GM12874 (cell line): ENCODE results near the gene STMN3.

ENCODE experiments used
- CTCF ChIP-seq: IDR thresholded peaks from 2 replicates; pipeline ENCODE4 v1.5.1; 2011; ENCODE audit warnings: low read depth, mild to moderate bottlenecking, control low read depth, low read length, moderate library complexity; ENCODE audit not compliant: insufficient read depth

Gene STMN3

GRCh38 chr20:63685269-63686026 is 32.2 kb upstream of the STMN3 start:
- no peak for TF ChIP-seq CTCF

GRCh38 chr20:63682384-63683139 is 29.3 kb upstream of the STMN3 start:
- no peak for TF ChIP-seq CTCF

GRCh38 chr20:63681609-63682142 is 28.5 kb upstream of the STMN3 start:
- TF ChIP-seq CTCF = no peak

- TF ChIP-seq CTCF = no peak
These were observed 27.8 kb upstream of the STMN3 start for GRCh38 chr20:63680857-63681608.

- no peak for TF ChIP-seq CTCF
These were observed 27.2 kb upstream of the STMN3 start for GRCh38 chr20:63680427-63680826.

GRCh38 chr20:63679799-63680305 is 26.6 kb upstream of the STMN3 start:
- no peak for TF ChIP-seq CTCF
